OCI-LY3 (cell line): ENCODE results near the gene TULP3.

Experiments used
- H2AFZ ChIP-seq: fragments of 200-600, 300-600 bp; shearing (Covaris generic); 2 replicates; pipeline ENCODE4 v1.6.0; 2014; ENCODE audit warnings: antibody characterized with exemption, low read depth, low read length
- H3K27ac ChIP-seq: fragments of 200-600, 300-600 bp; sonication (generic); 2 replicates; pipeline ENCODE4 v1.5.1; 2014; ENCODE audit warnings: mild to moderate bottlenecking, low read length, moderate library complexity, mixed read lengths
- H3K27me3 ChIP-seq: fragments of 200-600, 300-600 bp; sonication (generic); 2 replicates; pipeline ENCODE4 v1.6.1; 2014; ENCODE audit warnings: low read depth, low read length, mixed read lengths
- H3K36me3 ChIP-seq: fragments of 200-600, 300-600 bp; sonication (generic); replicated peaks from 2 replicates; pipeline ENCODE3; 2014; ENCODE audit warnings: low read depth, low read length, mixed read lengths
- H3K4me1 ChIP-seq: fragments of 300-600, 200-600 bp; sonication (generic); 2 replicates; pipeline ENCODE4 v1.6.1; 2014; ENCODE audit warnings: low read length, mixed read lengths
- H3K4me2 ChIP-seq: fragments of 200-600, 300-600 bp; sonication (generic); 2 replicates; pipeline ENCODE4 v1.6.1; 2014; ENCODE audit warnings: low read length, mixed read lengths
- H3K4me3 ChIP-seq: fragments of 300-600, 200-600 bp; sonication (generic); 2 replicates; pipeline ENCODE4 v1.5.1; 2014; ENCODE audit warnings: antibody characterized with exemption, mild to moderate bottlenecking, low read length, moderate library complexity
- H3K79me2 ChIP-seq: fragments of 300-600, 200-600 bp; shearing (Covaris generic); 2 replicates; pipeline ENCODE4 v1.6.1; 2014; ENCODE audit warnings: mild to moderate bottlenecking, low read length, mixed read lengths
- H3K9ac ChIP-seq: fragments of 300-600, 200-600 bp; shearing (Covaris generic); 2 replicates; pipeline ENCODE4 v1.6.0; 2014; ENCODE audit warnings: mild to moderate bottlenecking, low read length, moderate library complexity
- H3K9me3 ChIP-seq: fragments of 200-600, 300-600 bp; shearing (Covaris generic); 2 replicates; pipeline ENCODE4 v1.6.1; 2014; ENCODE audit warnings: low read length, mixed read lengths; ENCODE audit not compliant: insufficient read depth
- H4K20me1 ChIP-seq: fragments of 200-600, 300-600 bp; sonication (generic); 2 replicates; pipeline ENCODE4 v1.6.1; 2016; ENCODE audit warnings: low read length, mixed read lengths; ENCODE audit not compliant: insufficient read depth
- CTCF ChIP-seq: fragments of 200-600, 300-600 bp; sonication (generic); IDR thresholded peaks from 2 replicates; pipeline ENCODE4 v1.5.1; 2014; ENCODE audit warnings: antibody characterized with exemption, low read length, low read depth
- EZH2phosphoT487 ChIP-seq: fragments of 200-600 bp; shearing (Covaris generic); IDR thresholded peaks from 2 replicates; pipeline ENCODE4 v1.6.1; 2018; ENCODE audit warnings: antibody characterized with exemption, mixed run types, low read depth

TULP3 gene

GRCh38 chr12:2876431-2877046, 14.2 kb upstream of the TULP3 start:
- peaks cover 84% of the 10 kb centered on the region for H3K79me2 ChIP-seq
- peak overlapping the region; percentile 95 for H3K9ac ChIP-seq
- no peaks in the 10 kb centered on the region for H3K9me3 ChIP-seq
- H3K4me2 ChIP-seq = peak overlapping the region; percentile 91
- H2AFZ ChIP-seq = no peak overlapping the region; the same call in 1 of the 2 replicates
- peaks cover 3% of the 10 kb centered on the region; the same call in 1 of the 2 replicates for H4K20me1 ChIP-seq
- peak overlapping the region; percentile 69 for H3K27ac ChIP-seq
- peaks cover 12% of the 10 kb centered on the region for H3K4me1 ChIP-seq
- peaks cover 26% of the 10 kb centered on the region for H3K36me3 ChIP-seq
- TF ChIP-seq CTCF = no peak
- TF ChIP-seq EZH2phosphoT487 = no peak
- no peaks in the 10 kb centered on the region for H3K27me3 ChIP-seq
- peak overlapping the region; percentile 89 for H3K4me3 ChIP-seq

DNA sequence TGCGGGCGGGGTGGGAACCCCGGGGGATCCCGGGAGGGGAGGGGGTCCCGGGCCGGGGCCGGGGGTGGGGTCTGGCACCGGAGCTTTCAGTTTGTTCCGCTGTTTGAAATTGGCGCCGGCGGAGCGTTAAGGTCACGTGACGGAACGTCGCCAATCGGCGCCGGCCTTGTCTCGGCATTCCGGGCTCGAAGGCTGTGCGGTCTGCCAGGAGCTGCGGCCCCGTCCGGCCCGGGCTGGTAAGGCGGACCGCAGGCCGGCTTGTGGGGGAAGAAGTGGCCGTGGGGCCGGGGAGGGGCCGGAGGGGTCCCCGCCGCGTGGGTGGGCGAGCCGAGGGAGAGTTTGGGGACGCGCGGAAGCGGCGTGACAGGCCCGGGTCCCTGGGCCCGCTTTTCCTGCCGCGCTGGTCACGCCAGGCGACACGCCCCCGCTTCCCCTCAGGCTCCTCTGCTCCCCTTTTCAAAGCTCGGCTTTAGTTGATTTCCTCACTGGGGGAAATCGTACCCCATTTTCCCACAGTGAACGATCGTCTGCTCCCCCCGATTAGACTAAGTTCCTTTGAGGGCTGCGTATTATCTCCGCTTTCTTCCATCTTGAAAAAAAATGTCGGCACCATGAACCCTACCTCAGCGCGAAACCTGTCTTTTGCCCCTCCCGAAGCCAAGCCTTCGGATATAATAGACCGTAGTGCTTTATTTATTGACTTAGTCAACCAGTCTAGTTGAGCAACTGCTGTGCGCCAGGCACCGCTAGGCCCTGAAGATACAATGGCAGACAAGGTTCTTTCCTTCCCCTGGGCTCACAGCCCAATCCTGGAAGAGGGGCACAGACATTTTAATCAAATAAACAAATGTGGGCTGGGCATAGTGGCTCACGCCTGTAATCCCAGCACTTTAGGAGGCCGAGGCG, 13.4 kb upstream of the TULP3 start, which contains the start of the genes FOXM1 and RHNO1:
TSS of gene FOXM1 (minus strand) at position 128 of the 906 bp plus-strand sequence. CDS start 2,696 bp downstream, outside the sequence.
TSS of gene RHNO1 (plus strand) at position 177 of the 906 bp plus-strand sequence. CDS start 8,144 bp downstream, outside the sequence.
- H3K27ac ChIP-seq = peak within 1 kb of the TSS; percentile 69
- H2AFZ ChIP-seq = peak within 1 kb of the TSS; percentile 43; the same call in 1 of the 2 replicates
- H3K9me3 ChIP-seq = no peaks in the 10 kb centered on the region
- peaks cover 3% of the 10 kb centered on the region; the same call in 1 of the 2 replicates for H4K20me1 ChIP-seq
- H3K79me2 ChIP-seq = peaks cover 81% of the 10 kb centered on the region
- H3K4me3 ChIP-seq = peak within 1 kb of the TSS; percentile 89
- H3K36me3 ChIP-seq = peaks cover 21% of the 10 kb centered on the region
- TF ChIP-seq EZH2phosphoT487 = no peak
- no peak for TF ChIP-seq CTCF
- no peaks in the 10 kb centered on the region for H3K27me3 ChIP-seq
- peaks cover 12% of the 10 kb centered on the region for H3K4me1 ChIP-seq
- H3K4me2 ChIP-seq = peak within 1 kb of the TSS; percentile 91
- H3K9ac ChIP-seq = peak within 1 kb of the TSS; percentile 95

GRCh38 chr12:2877953-2878732, 12.5 kb upstream of the TULP3 start:
- H3K79me2 ChIP-seq = peaks cover 79% of the 10 kb centered on the region
- H3K4me3 ChIP-seq = peak overlapping the region; percentile 89
- H3K27ac ChIP-seq = peak overlapping the region; percentile 69
- TF ChIP-seq CTCF = no peak
- TF ChIP-seq EZH2phosphoT487 = no peak
- H3K4me2 ChIP-seq = peak overlapping the region; percentile 81
- H3K9me3 ChIP-seq = no peaks in the 10 kb centered on the region
- peaks cover 12% of the 10 kb centered on the region for H3K4me1 ChIP-seq
- no peak overlapping the region for H2AFZ ChIP-seq
- H3K27me3 ChIP-seq = no peaks in the 10 kb centered on the region
- peaks cover 21% of the 10 kb centered on the region for H3K36me3 ChIP-seq
- H4K20me1 ChIP-seq = peaks cover 3% of the 10 kb centered on the region; the same call in 1 of the 2 replicates
- H3K9ac ChIP-seq = peak overlapping the region; percentile 95
